Liver (tissue), 9 donors: ENCODE data around the gene KIRREL1. TPM values are rescaled to one million over a fixed set of nuclear protein-coding genes. Genes with fewer than 3 reads are reported as not detected.

Experiments used
- DNase-seq: peaks from one replicate; pipeline ENCODE4 v3.0.0-alpha.2; 2017; ENCODE audit warnings: low spot score
- H3K27ac ChIP-seq, 2 donors: one replicate each; pipeline ENCODE4 v1.7.0; 2013; ENCODE audit warnings: inconsistent platforms in 2 of 2, low read length in 2 of 2, control low read depth in 1 of 2, low read depth in 1 of 2, mild to moderate bottlenecking in 1 of 2
- H3K27me3 ChIP-seq, 4 donors: one replicate each; pipeline versions ENCODE4 v1.6.1 to v1.7.0; 2013; ENCODE audit warnings: low read length in 3 of 4, inconsistent platforms in 1 of 4, mild to moderate bottlenecking in 1 of 4, moderate library complexity in 1 of 4; ENCODE audit not compliant: control insufficient read depth in 4 of 4, insufficient read depth in 4 of 4
- H3K36me3 ChIP-seq, 4 donors: one replicate each; pipeline versions ENCODE4 v1.6.1 to v1.7.0; 2013; ENCODE audit warnings: low read length in 3 of 4, mild to moderate bottlenecking in 3 of 4, low read depth in 1 of 4, moderate library complexity in 1 of 4; ENCODE audit not compliant: control insufficient read depth in 4 of 4, insufficient read depth in 3 of 4
- H3K4me1 ChIP-seq, 4 donors: one replicate each; pipeline versions ENCODE4 v1.6.1 to v1.7.0; 2013; ENCODE audit warnings: low read length in 3 of 4, mild to moderate bottlenecking in 3 of 4, moderate library complexity in 1 of 4; ENCODE audit not compliant: control insufficient read depth in 4 of 4, insufficient read depth in 4 of 4
- H3K4me3 ChIP-seq, 3 donors: one replicate each; pipeline versions ENCODE4 v1.6.1 to v1.7.0; 2013; ENCODE audit warnings: low read length in 3 of 3, control low read depth in 1 of 3, low read depth in 1 of 3, mild to moderate bottlenecking in 1 of 3
- H3K9ac ChIP-seq, 2 donors: one replicate each; pipeline ENCODE4 v1.7.0; 2013; ENCODE audit warnings: low read length in 2 of 2, mild to moderate bottlenecking in 2 of 2, moderate library complexity in 2 of 2, control low read depth in 1 of 2, low read depth in 1 of 2
- H3K9me3 ChIP-seq, 4 donors: one replicate each; pipeline versions ENCODE4 v1.6.1 to v1.7.0; 2013; ENCODE audit warnings: low read length in 3 of 4; ENCODE audit not compliant: control insufficient read depth in 4 of 4
- ATF3 ChIP-seq: IDR thresholded peaks from 2 replicates; pipeline ENCODE4 v1.6.1; 2016; ENCODE audit warnings: antibody characterized with exemption
- CTCF ChIP-seq: fragments of 150-350 bp; IDR thresholded peaks from 2 replicates; pipeline ENCODE4 v1.5.1; 2017; ENCODE audit warnings: improper control_type of control experiment, low read depth, low read length; ENCODE audit not compliant: missing input control
- FOXA1 ChIP-seq: IDR thresholded peaks from 2 replicates; pipeline ENCODE4 v1.6.1; 2016; ENCODE audit warnings: antibody characterized with exemption
- FOXA2 ChIP-seq: IDR thresholded peaks from 2 replicates; pipeline ENCODE4 v1.6.1; 2016; ENCODE audit warnings: antibody characterized with exemption
- HNF4G ChIP-seq: IDR thresholded peaks from 2 replicates; pipeline ENCODE4 v1.6.1; 2016; ENCODE audit warnings: antibody characterized with exemption
- JUND ChIP-seq, 2 donors: IDR thresholded peaks; 2 replicates each; pipeline ENCODE4 v1.6.1; 2016; ENCODE audit warnings: antibody characterized with exemption in 2 of 2
- RAD21 ChIP-seq, 2 donors: IDR thresholded peaks; 2 replicates each; pipeline ENCODE4 v1.6.1; 2016; ENCODE audit warnings: antibody characterized with exemption in 2 of 2, mild to moderate bottlenecking in 2 of 2
- SP1 ChIP-seq: IDR thresholded peaks from 2 replicates; pipeline ENCODE4 v1.6.1; 2018; ENCODE audit warnings: antibody characterized with exemption, mild to moderate bottlenecking
- TAF1 ChIP-seq: conservative IDR thresholded peaks from 2 replicates; pipeline ENCODE4 v1.6.1; 2016; ENCODE audit warnings: antibody characterized with exemption, mild to moderate bottlenecking
- YY1 ChIP-seq: IDR thresholded peaks from 2 replicates; pipeline ENCODE4 v1.6.1; 2016; ENCODE audit warnings: antibody characterized with exemption, mild to moderate bottlenecking
- ZBTB33 ChIP-seq: IDR thresholded peaks from 2 replicates; pipeline ENCODE4 v1.6.1; 2016; ENCODE audit warnings: antibody characterized with exemption
- WGBS: extraction: QIAGEN DNeasy Blood & Tissue Kit; methylation state at CpG from one replicate; pipeline ENCODE4 v1.1.7; 2013; 5-methylcytosine and 5-hydroxymethylcytosine counted together
- polyA plus RNA-seq, 2 donors: library from polyadenylated mRNA; stranded (reverse) in 1 of 2; unstranded in 1 of 2; fragments of 200-250 nt in 1 of 2; fragments of >200 nt in 1 of 2; fragmentation: Nextera tagmentation in 1 of 2; extraction: Ambion mirVana in 1 of 2; gene quantifications; one replicate each; pipeline versions ENCODE4 v1.2.1 to v1.2.3, GENCODE V29; 2013 to 2015
- total RNA-seq, 2 donors: library from RNA; depleted of rRNA; stranded (reverse); fragments of >200 nt; gene quantifications; one replicate each; pipeline ENCODE4 v1.2.3, GENCODE V29; 2014
- TF ChIP-seq, protein P1 (sequence below): IDR thresholded peaks from 2 replicates; pipeline ENCODE4 v1.6.1; 2016; ENCODE audit warnings: antibody characterized with exemption
- donor health status: healthy.
- donor health status: healthy.
- donor health status: healthy.
- donor health status: healthy.
- donor health status: healthy.

The KIRREL1 gene
- total and polyA plus RNA-seq, 4 donors, result 0.82 to 6.0 (median 3.1) TPM

DNA sequence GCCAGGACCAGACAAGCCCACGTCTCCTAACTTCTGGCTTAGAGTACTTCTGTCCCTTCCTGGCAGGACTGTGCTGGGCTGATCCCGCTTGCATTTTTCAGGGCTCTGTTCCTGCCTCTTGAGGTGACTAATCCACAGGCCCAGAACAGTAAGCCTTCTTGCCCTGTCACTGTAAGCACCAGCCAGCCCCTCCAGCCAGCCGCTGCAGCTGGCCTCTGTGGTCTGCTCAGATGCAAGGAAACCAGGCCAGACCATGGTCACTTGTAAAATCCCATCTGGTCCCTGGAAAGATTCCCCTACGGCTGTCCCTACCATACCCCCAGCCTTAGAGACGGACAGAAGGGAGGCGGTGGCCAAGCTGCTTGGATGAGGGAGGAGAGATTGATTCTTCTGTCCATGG, 74.2 kb downstream of the KIRREL1 start:
- no peak for DNase-seq
- Histone ChIP-seq H3K9ac (no peak overlapping the region), H3K27ac (no peak overlapping the region), H3K4me1 (peaks cover 0 to 8% (median 0%) of the 10 kb centered on the region in 4 donors), H3K9me3 (no peaks in the 10 kb centered on the region), H3K36me3 (no peaks in the 10 kb centered on the region), H3K27me3 (no peaks in the 10 kb centered on the region), H3K4me3 (no peak overlapping the region)
- TF ChIP-seq CTCF (no peak), FOXA1 (no peak), FOXA2 (no peak), ZBTB33 (no peak), SP1 (no peak), RAD21 (IDR thresholded peaks at IDR 0.05) (no peak), HNF4G (no peak)
- TF ChIP-seq, protein P1, sequence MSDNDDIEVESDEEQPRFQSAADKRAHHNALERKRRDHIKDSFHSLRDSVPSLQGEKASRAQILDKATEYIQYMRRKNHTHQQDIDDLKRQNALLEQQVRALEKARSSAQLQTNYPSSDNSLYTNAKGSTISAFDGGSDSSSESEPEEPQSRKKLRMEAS, result no peak
- WGBS, result 62% methylated on average over 6 of the region's 6 CpGs

DNA sequence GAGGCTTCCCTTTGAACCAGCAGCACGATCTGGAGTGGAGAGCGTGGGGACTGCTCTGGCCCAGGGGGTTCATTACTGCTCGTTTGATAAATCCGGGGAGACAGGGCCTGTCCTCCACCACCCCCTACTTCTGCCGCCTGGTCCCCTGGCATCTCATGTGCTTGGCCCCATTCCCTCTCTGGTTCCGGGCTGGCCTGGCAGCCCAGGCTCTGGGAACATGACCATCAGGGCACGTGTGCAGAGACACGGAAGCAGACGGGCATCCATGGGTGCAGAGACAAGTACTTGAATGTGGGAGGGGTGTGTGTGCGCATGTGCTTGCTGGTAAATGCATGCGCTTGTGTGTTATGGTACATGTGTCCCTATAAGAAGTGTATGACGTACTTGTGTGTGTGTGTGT, 75.5 kb downstream of the KIRREL1 start:
- WGBS, result 64% methylated on average over 12 of the region's 12 CpGs
- TF ChIP-seq SP1 (no peak), YY1 (no peak), TAF1 (no peak), JUND (IDR thresholded peaks at IDR 0.05) (no peak), ATF3 (no peak), FOXA2 (no peak), HNF4G (no peak), ZBTB33 (no peak)
- TF ChIP-seq, protein P1, result no peak
- no peaks in the 10 kb centered on the region for H3K36me3 ChIP-seq

More for the DNA sequence above, 75.5 kb downstream of the KIRREL1 start:
- H3K4me3 ChIP-seq, result no peak overlapping the region
- no peak overlapping the region for H3K9ac ChIP-seq
- H3K4me1 ChIP-seq, result peaks cover 0 to 8% (median 0%) of the 10 kb centered on the region in 4 donors
- no peaks in the 10 kb centered on the region for H3K27me3 ChIP-seq
- H3K27ac ChIP-seq, result no peak overlapping the region
- H3K9me3 ChIP-seq, result no peaks in the 10 kb centered on the region
- no peak for DNase-seq
